Measurements from ENCODE around the gene LYST. TPM values are rescaled to one million over a fixed set of nuclear protein-coding genes. Genes with fewer than 3 reads are reported as not detected.
"Not testable (repeated sequence)": the region's sequence is repeated elsewhere in the genome, so short reads cannot be mapped to it uniquely, and the experiment has no call there.

LYST gene
- total and polyA plus RNA-seq, 2 donors (not counting 3 experiments of a cell fraction or from before 2014, with no cell fraction given) = 3.1 to 9.6 TPM

- CTCF ChIA-PET = interaction anchor here (1.0 kb wide), 1 partner anchor 17 kb away, joined by 3 read pairs; no protein-coding TSS in a partner anchor
Measured at GRCh38 chr1:235640580-235640979, 226.1 kb downstream of the LYST start.

GRCh38 chr1:235639226-235640205 lies 227.2 kb downstream of the LYST start:
- TF ChIP-seq MYC (IDR thresholded peaks at IDR 0.05; ENCODE audit: low read depth, low read length) = no peak
- no peak for TF ChIP-seq POLR2AphosphoS5 (IDR thresholded peaks at IDR 0.05; ENCODE audit: insufficient read depth, low read depth, low read length)
- TF ChIP-seq JUN (IDR thresholded peaks at IDR 0.05; ENCODE audit: borderline replicate concordance, insufficient read depth, insufficient read length, low read depth) = no peak
- H3K9me3 ChIP-seq (replicated peaks; ENCODE audit: control insufficient read depth, insufficient read depth, low read length) = no peaks in the 10 kb centered on the region
- no peak overlapping the region for H3K27ac ChIP-seq (ENCODE audit: insufficient read depth, low read depth, low read length)
- peaks cover 0 to 2% of the 10 kb centered on the region in 2 experiments for H3K27me3 ChIP-seq (ENCODE audit: control insufficient read depth in 2 of 2, insufficient read depth in 2 of 2, low read length in 2 of 2)
- no peaks in the 10 kb centered on the region for H3K79me2 ChIP-seq (ENCODE audit: control insufficient read depth, insufficient read depth, low read length)
- H3K9me1 ChIP-seq (replicated peaks; ENCODE audit: control insufficient read depth, extremely low read depth, insufficient read depth, low read length) = no peaks in the 10 kb centered on the region
- H4K20me1 ChIP-seq (replicated peaks; ENCODE audit: control insufficient read depth, extremely low read depth, insufficient read depth, low read length) = no peaks in the 10 kb centered on the region
- H3K9ac ChIP-seq (replicated peaks; ENCODE audit: extremely low read depth, insufficient read depth, low read length) = no peak overlapping the region
- no peak overlapping the region for H2AFZ ChIP-seq (ENCODE audit: low read depth, low read length)
- ChIA-PET CTCF (no interaction called here), POLR2A (no interaction called here)
- DNase-seq (ENCODE audit: low read depth, low spot score) (no peak), FAIRE-seq (no peak)
- no peak overlapping the region for H3K4me3 ChIP-seq (replicated peaks in 1 of 3; ENCODE audit: insufficient read depth in 1 of 3, low read depth in 1 of 3, low read length in 3 of 3)
- dilution Hi-C loops (cut with MboI; ENCODE audit: extremely low pct_ligation_motif_present, low sequenced_read_pairs) (no loop called here), intact Hi-C loops (cut with micrococcal nuclease) (loop anchor here (1.0 kb wide), 1 partner anchor 327 kb away; no protein-coding TSS in a partner anchor)
- BruUV-seq (replicated peaks) = no TSS peak
- H3K36me3 ChIP-seq (ENCODE audit: control insufficient read depth in 2 of 2, extremely low read depth in 1 of 2, insufficient read depth in 2 of 2, low read length in 2 of 2) = no peaks in the 10 kb centered on the region
- no peak overlapping the region for H3K4me2 ChIP-seq (ENCODE audit: insufficient read depth, low read length)
- H3K4me1 ChIP-seq (ENCODE audit: control insufficient read depth, extremely low read depth, insufficient read depth, low read length) = peaks cover 7% of the 10 kb centered on the region

More at GRCh38 chr1:235640580-235640979, 226.1 kb downstream of the LYST start:
- Histone ChIP-seq H2AFZ (ENCODE audit: low read depth, low read length) (no peak overlapping the region), H3K27ac (ENCODE audit: insufficient read depth, low read depth, low read length) (no peak overlapping the region), H3K9me3 (replicated peaks; ENCODE audit: control insufficient read depth, insufficient read depth, low read length) (no peaks in the 10 kb centered on the region), H3K79me2 (ENCODE audit: control insufficient read depth, insufficient read depth, low read length) (no peaks in the 10 kb centered on the region), H3K4me1 (ENCODE audit: control insufficient read depth, extremely low read depth, insufficient read depth, low read length) (peaks cover 7% of the 10 kb centered on the region), H4K20me1 (replicated peaks; ENCODE audit: control insufficient read depth, extremely low read depth, insufficient read depth, low read length) (no peaks in the 10 kb centered on the region), H3K9me1 (replicated peaks; ENCODE audit: control insufficient read depth, extremely low read depth, insufficient read depth, low read length) (no peaks in the 10 kb centered on the region), H3K4me3 (replicated peaks in 1 of 3; ENCODE audit: insufficient read depth in 1 of 3, low read depth in 1 of 3, low read length in 3 of 3) (no peak overlapping the region), H3K9ac (replicated peaks; ENCODE audit: extremely low read depth, insufficient read depth, low read length) (no peak overlapping the region), H3K27me3 (ENCODE audit: control insufficient read depth in 2 of 2, insufficient read depth in 2 of 2, low read length in 2 of 2) (peaks cover 0 to 2% of the 10 kb centered on the region in 2 experiments), H3K4me2 (ENCODE audit: insufficient read depth, low read length) (no peak overlapping the region), H3K36me3 (ENCODE audit: control insufficient read depth in 2 of 2, extremely low read depth in 1 of 2, insufficient read depth in 2 of 2, low read length in 2 of 2) (no peaks in the 10 kb centered on the region)
- DNase-seq (ENCODE audit: low read depth, low spot score) (no peak), FAIRE-seq (no peak)
- POLR2A ChIA-PET = no interaction called here
- TF ChIP-seq POLR2A (IDR thresholded peaks at IDR 0.05; ENCODE audit: low read depth, low read length) = no peak
- no peak for TF ChIP-seq EZH2 (IDR thresholded peaks at IDR 0.05; ENCODE audit: borderline replicate concordance, low read depth, low read length, severe bottlenecking)
- no peak for TF ChIP-seq FOS (IDR thresholded peaks at IDR 0.05; ENCODE audit: borderline replicate concordance, insufficient read depth, low read length)
- dilution Hi-C loops (cut with MboI; ENCODE audit: extremely low pct_ligation_motif_present, low sequenced_read_pairs) = no loop called here
- intact Hi-C loops (cut with micrococcal nuclease) = loop anchor here (1.0 kb wide), 1 partner anchor 326 kb away; no protein-coding TSS in a partner anchor
- no TSS peak for BruUV-seq (replicated peaks)

GRCh38 chr1:235638612-235639011 lies 228.1 kb downstream of the LYST start:
- CTCF ChIA-PET = interaction anchor here (1.8 kb wide), 1 partner anchor 37 kb away, joined by 4 read pairs; no protein-coding TSS in a partner anchor
- FAIRE-seq; H3K9me3 ChIP-seq (replicated peaks; ENCODE audit: control insufficient read depth, insufficient read depth, low read length); intact Hi-C loops (cut with micrococcal nuclease); POLR2A ChIA-PET; H4K20me1 ChIP-seq (replicated peaks; ENCODE audit: control insufficient read depth, extremely low read depth, insufficient read depth, low read length); H3K27me3 ChIP-seq (ENCODE audit: control insufficient read depth in 2 of 2, insufficient read depth in 2 of 2, low read length in 2 of 2); H2AFZ ChIP-seq (ENCODE audit: low read depth, low read length); dilution Hi-C loops (cut with MboI; ENCODE audit: extremely low pct_ligation_motif_present, low sequenced_read_pairs); DNase-seq (ENCODE audit: low read depth, low spot score); BruUV-seq (replicated peaks); H3K79me2 ChIP-seq (ENCODE audit: control insufficient read depth, insufficient read depth, low read length); H3K4me2 ChIP-seq (ENCODE audit: insufficient read depth, low read length); H3K4me3 ChIP-seq (replicated peaks in 1 of 3; ENCODE audit: insufficient read depth in 1 of 3, low read depth in 1 of 3, low read length in 3 of 3); H3K27ac ChIP-seq (ENCODE audit: insufficient read depth, low read depth, low read length); H3K36me3 ChIP-seq (ENCODE audit: control insufficient read depth in 2 of 2, extremely low read depth in 1 of 2, insufficient read depth in 2 of 2, low read length in 2 of 2); H3K9me1 ChIP-seq (replicated peaks; ENCODE audit: control insufficient read depth, extremely low read depth, insufficient read depth, low read length); H3K9ac ChIP-seq (replicated peaks; ENCODE audit: extremely low read depth, insufficient read depth, low read length); H3K4me1 ChIP-seq (ENCODE audit: control insufficient read depth, extremely low read depth, insufficient read depth, low read length): not testable (repeated sequence)
